K562 (cell line): ENCODE measurements around the gene LBHD1. TPM values are rescaled to one million over a fixed set of nuclear protein-coding genes. Genes with fewer than 3 reads are reported as not detected.

Experiments used
- ATF3 ChIP-seq, 2 experiments: fragments of 450-650 bp in 1 of 2; sonication (generic) in 1 of 2; formaldehyde crosslinking in 1 of 2; IDR thresholded peaks in 1 of 2; conservative IDR thresholded peaks in 1 of 2; 2 replicates each; pipeline versions ENCODE4 v1.6.1 to v1.8.1; 2016 to 2023; ENCODE audit warnings: mild to moderate bottlenecking in 2 of 2, moderate library complexity in 2 of 2, inconsistent platforms in 1 of 2, missing genetic modification reagents in 1 of 2
- BACH1 ChIP-seq: fragments of 200-800 bp; sonication (Bioruptor generic); IDR thresholded peaks from 2 replicates; pipeline ENCODE4 v1.6.1; 2016; ENCODE audit warnings: missing genetic modification characterization, missing compliant biosample characterization
- BDP1 ChIP-seq: IDR thresholded peaks from 3 replicates; pipeline ENCODE4 v1.6.1; 2011; ENCODE audit not compliant: insufficient read length, insufficient read depth
- CREBBP ChIP-seq: IDR thresholded peaks from one replicate; pipeline ENCODE4 v1.6.1; 2012; ENCODE audit warnings: low read depth, mild to moderate bottlenecking, control low read depth, inconsistent platforms, low read length
- CXXC5 ChIP-seq: fragments of 250-450 bp; sonication (Bioruptor Pico); IDR thresholded peaks from 2 replicates; pipeline ENCODE4 v1.8.0; 2022; ENCODE audit warnings: inconsistent platforms, mild to moderate bottlenecking, moderate library complexity
- ELF1 ChIP-seq: fragments of 200-800 bp; sonication (Bioruptor generic); IDR thresholded peaks from 2 replicates; pipeline ENCODE4 v1.6.1; 2016; ENCODE audit warnings: missing genetic modification characterization, missing compliant biosample characterization
- ESRRB ChIP-seq: fragments of 250-450 bp; sonication (Bioruptor Pico); IDR thresholded peaks from 2 replicates; pipeline ENCODE4 v1.5.0; 2020; ENCODE audit warnings: mild to moderate bottlenecking, moderate library complexity, borderline replicate concordance
- HMGN3 ChIP-seq: IDR thresholded peaks from 2 replicates; pipeline ENCODE4 v1.6.1; 2011; ENCODE audit warnings: borderline replicate concordance, low read depth, mild to moderate bottlenecking, mixed read lengths, low read length; ENCODE audit not compliant: insufficient read length; ENCODE audit errors: extremely low read depth
- HNRNPK ChIP-seq: fragments of 200-400 bp; formaldehyde crosslinking; IDR thresholded peaks from one replicate; pipeline ENCODE4 v1.6.1; 2018; ENCODE audit warnings: mild to moderate bottlenecking, low read depth, low read length; ENCODE audit not compliant: poor library complexity, severe bottlenecking
- KLF13 ChIP-seq: fragments of 450-650 bp; IDR thresholded peaks from 2 replicates; pipeline ENCODE4 v1.6.1; 2016; ENCODE audit warnings: missing genetic modification characterization, low read depth, mild to moderate bottlenecking, missing compliant biosample characterization, moderate library complexity, borderline replicate concordance
- KLF16 ChIP-seq: IDR thresholded peaks from 2 replicates; pipeline ENCODE4 v1.6.1; 2016; ENCODE audit warnings: antibody characterized with exemption
- MAZ ChIP-seq, 2 experiments: fragments of 450-650 bp in 1 of 2; sonication (generic) in 1 of 2; formaldehyde crosslinking; IDR thresholded peaks in 1 of 2; conservative IDR thresholded peaks in 1 of 2; 2 replicates each; pipeline versions ENCODE4 v1.4.0 to v1.5.0; 2020; ENCODE audit warnings: mild to moderate bottlenecking in 1 of 2, missing genetic modification reagents in 1 of 2
- MED1 ChIP-seq: sonication (generic); formaldehyde crosslinking; IDR thresholded peaks from 2 replicates; pipeline ENCODE4 v1.8.1; 2023; ENCODE audit warnings: missing genetic modification reagents, borderline replicate concordance
- MYBL2 ChIP-seq, 2 experiments: fragments of 450-650 bp in 1 of 2; sonication (generic) in 1 of 2; formaldehyde crosslinking in 1 of 2; IDR thresholded peaks; 2 replicates each; pipeline versions ENCODE4 v1.6.1 to v1.8.1; 2017 to 2022; ENCODE audit warnings: borderline replicate concordance in 1 of 2, inconsistent platforms in 1 of 2, low read depth in 1 of 2, mild to moderate bottlenecking in 1 of 2, missing genetic modification reagents in 1 of 2, moderate library complexity in 1 of 2
- NFATC3 ChIP-seq: fragments of 450-650 bp; IDR thresholded peaks from 2 replicates; pipeline ENCODE4 v1.6.1; 2017; ENCODE audit warnings: mild to moderate bottlenecking
- NRF1 ChIP-seq, 2 experiments: fragments of 450-650 bp; IDR thresholded peaks in 1 of 2; conservative IDR thresholded peaks in 1 of 2; 2 replicates each; pipeline ENCODE4 v1.6.1; 2014; ENCODE audit warnings: mild to moderate bottlenecking in 2 of 2
- POLR2G ChIP-seq: fragments of 200-400 bp; formaldehyde crosslinking; IDR thresholded peaks from 2 replicates; pipeline ENCODE4 v1.6.1; 2017; ENCODE audit warnings: low read depth, mild to moderate bottlenecking, antibody characterized with exemption, low read length, moderate library complexity
- SAFB ChIP-seq: fragments of 200-400 bp; formaldehyde crosslinking; IDR thresholded peaks from 2 replicates; pipeline ENCODE4 v1.6.1; 2017; ENCODE audit warnings: low read depth, low read length, borderline replicate concordance
- SIX5 ChIP-seq, 2 experiments: IDR thresholded peaks; 2 replicates each; pipeline ENCODE4 v1.6.1; 2011; ENCODE audit warnings: low read length in 2 of 2, borderline replicate concordance in 1 of 2, low read depth in 1 of 2, mild to moderate bottlenecking in 1 of 2, moderate library complexity in 1 of 2; ENCODE audit not compliant: insufficient read depth in 1 of 2
- TBP ChIP-seq: optimal IDR thresholded peaks from 2 replicates; pipeline ENCODE3; 2011; ENCODE audit warnings: low read depth, low read length, improper control_type of control experiment
- TOE1 ChIP-seq, 2 experiments: fragments of 450-650 bp in 1 of 2; sonication (generic) in 1 of 2; formaldehyde crosslinking in 1 of 2; IDR thresholded peaks; 2 replicates each; pipeline versions ENCODE4 v1.7.1 to v1.8.0; 2016 to 2022; ENCODE audit warnings: borderline replicate concordance in 2 of 2, mild to moderate bottlenecking in 2 of 2, antibody characterized with exemption in 1 of 2, inconsistent platforms in 1 of 2, low read depth in 1 of 2, missing genetic modification reagents in 1 of 2, moderate library complexity in 1 of 2
- ZNF280B ChIP-seq: fragments of 250-450 bp; sonication (Bioruptor Pico); IDR thresholded peaks from 2 replicates; pipeline ENCODE4 v1.5.1; 2021; ENCODE audit warnings: mild to moderate bottlenecking
- ZNF445 ChIP-seq: fragments of 250-450 bp; sonication (Bioruptor Pico); IDR thresholded peaks from 2 replicates; pipeline ENCODE4 v1.4.0; 2020; ENCODE audit warnings: low read depth, mild to moderate bottlenecking, moderate library complexity
- ZNF584 ChIP-seq: fragments of 200-800 bp; sonication (Bioruptor generic); IDR thresholded peaks from 2 replicates; pipeline ENCODE4 v1.6.1; 2016; ENCODE audit warnings: low read depth, mild to moderate bottlenecking, missing genetic modification characterization, missing compliant biosample characterization
- ZSCAN29 ChIP-seq: fragments of 450-650 bp; IDR thresholded peaks from 2 replicates; pipeline ENCODE4 v1.6.1; 2017
- polyA plus RNA-seq, 8 experiments: library from polyadenylated mRNA; depleted of rRNA in 4 of 8; stranded (reverse) in 5 of 8; unstranded in 3 of 8; fragments of >200 nt; fragmentation: Nextera tagmentation in 2 of 8; fragmentation: Illumina TruSeq in 1 of 8; extraction: Ambion mirVana in 2 of 8; extraction: Trizol in 1 of 8; gene quantifications; 2 replicates each; pipeline versions ENCODE4 v1.2.1 to v1.2.3, GENCODE V29; 2011 to 2014; ENCODE audit warnings: inconsistent platforms in 1 of 8, missing spikeins in 1 of 8
- total RNA-seq, 7 experiments: library from RNA; depleted of rRNA in 6 of 7; stranded (reverse); fragments of >200 nt in 6 of 7; fragmentation: Illumina TruSeq in 2 of 7; extraction: Trizol in 2 of 7; gene quantifications; 2 replicates each; pipeline versions ENCODE4 v1.2.1 to v1.2.3, GENCODE V29; 2011 to 2021; ENCODE audit warnings: low replicate concordance in 1 of 7

The LBHD1 gene
- total and polyA plus RNA-seq, 9 of the 15 experiments (the other 6 are each of a cell fraction or from before 2014, with no cell fraction given), result 2.6 to 28.0 (median 12.5) TPM

- no peak for TF ChIP-seq ATF3 (IDR thresholded peaks at IDR 0.05)
- TF ChIP-seq ATF3 (CRISPR knock-in tag; conservative IDR thresholded peaks at IDR 0.05), result no peak; the same call in 1 of the 2 replicates
- TF ChIP-seq CXXC5 (CRISPR knock-in tag), result peak; percentile 60
- TF ChIP-seq ZNF280B (CRISPR knock-in tag), result no peak
- no peak for TF ChIP-seq BDP1
- no peak for TF ChIP-seq TBP
- peak; percentile 76 for TF ChIP-seq ELF1 (tag)
- TF ChIP-seq POLR2G, result peak; percentile 100
- peak; percentile 84 for TF ChIP-seq ZNF445 (CRISPR knock-in tag)
- peak; percentile 27 for TF ChIP-seq CREBBP
- no peak for TF ChIP-seq MYBL2 (IDR thresholded peaks at IDR 0.05; ENCODE audit: low read depth)
- TF ChIP-seq MYBL2 (CRISPR knock-in tag; IDR thresholded peaks at IDR 0.05; ENCODE audit: borderline replicate concordance), result no peak
- no peak for TF ChIP-seq NFATC3
- TF ChIP-seq HNRNPK, result no peak
- TF ChIP-seq KLF16, result no peak
- TF ChIP-seq KLF13, result peak; percentile 79; the same call in 1 of the 2 replicates
- no peak for TF ChIP-seq ZNF584 (CRISPR knock-in tag)
- 0 out of 2 replicates have a peak, but pooled peaks have one; percentile 22 for TF ChIP-seq ZSCAN29
- no peak for TF ChIP-seq SIX5 (IDR thresholded peaks at IDR 0.05; ENCODE audit: borderline replicate concordance in 1 of 2, insufficient read depth in 1 of 2, low read depth in 1 of 2, low read length in 2 of 2)
- TF ChIP-seq ESRRB (CRISPR knock-in tag), result 0 out of 2 replicates have a peak, but pooled peaks have one; percentile 67
- TF ChIP-seq MED1 (CRISPR knock-in tag), result no peak
- 0 out of 2 replicates have a peak, but pooled peaks have one; percentile 40 for TF ChIP-seq TOE1 (IDR thresholded peaks at IDR 0.05; ENCODE audit: borderline replicate concordance)
- TF ChIP-seq TOE1 (CRISPR knock-in tag; IDR thresholded peaks at IDR 0.05; ENCODE audit: borderline replicate concordance, low read depth), result 0 out of 2 replicates have a peak, but pooled peaks have one; percentile 17
- TF ChIP-seq BACH1 (tag), result no peak
- TF ChIP-seq NRF1 (conservative IDR thresholded peaks at IDR 0.05 in 1 of 2, IDR thresholded peaks at IDR 0.05 in 1 of 2), result peak in 1 of 2 experiments; percentile 47; a peak in 3 of 4 replicates
- TF ChIP-seq MAZ (CRISPR knock-in tag; conservative IDR thresholded peaks at IDR 0.05 in 1 of 2, IDR thresholded peaks at IDR 0.05 in 1 of 2), result peak; percentile 81 to 89; a peak in 3 of 4 replicates
- peak; percentile 90 for TF ChIP-seq HMGN3
- TF ChIP-seq SAFB, result no peak
These were observed 6.9 kb downstream of the LBHD1 start, which contains the start of the genes C11orf98 and CSKMT (continued) for GRCh38 chr11:62665075-62665598.
